ENCODE results near the gene FEV.

FEV gene

GRCh38 chr2:218981390-218981880 is 3.5 kb downstream of the FEV start:
- H3K9me3 ChIP-seq (ENCODE audit: insufficient read depth, low read length), result no peaks in the 10 kb centered on the region
- DNase-seq (ENCODE audit: low read depth, low spot score), result no peak
- peaks cover 22% of the 10 kb centered on the region for H3K4me1 ChIP-seq (ENCODE audit: insufficient read depth, insufficient read length)
- H3K36me3 ChIP-seq (ENCODE audit: insufficient read depth, insufficient read length, low read length), result no peaks in the 10 kb centered on the region
- no peak for TF ChIP-seq SUZ12 (IDR thresholded peaks at IDR 0.05; ENCODE audit: extremely low read depth, insufficient read depth, insufficient read length)
- no peak for TF ChIP-seq ZNF274 (IDR thresholded peaks at IDR 0.05; ENCODE audit: low read depth, low read length)
- TF ChIP-seq YY1 (IDR thresholded peaks at IDR 0.05; ENCODE audit: insufficient read depth, insufficient read length), result no peak
- H3K27me3 ChIP-seq (ENCODE audit: insufficient read depth, insufficient read length), result peaks cover 91% of the 10 kb centered on the region
- H3K4me3 ChIP-seq (ENCODE audit: insufficient read length, low read depth), result peak overlapping the region; percentile 29
- no peak overlapping the region for H3K9ac ChIP-seq (ENCODE audit: insufficient read length, low read depth)

GRCh38 chr2:218980735-218981389 is 4.1 kb downstream of the FEV start:
- TF ChIP-seq YY1 (IDR thresholded peaks at IDR 0.05; ENCODE audit: insufficient read depth, insufficient read length) (no peak), ZNF274 (IDR thresholded peaks at IDR 0.05; ENCODE audit: low read depth, low read length) (no peak), SUZ12 (IDR thresholded peaks at IDR 0.05; ENCODE audit: extremely low read depth, insufficient read depth, insufficient read length) (no peak)
- Histone ChIP-seq H3K4me1 (ENCODE audit: insufficient read depth, insufficient read length) (peaks cover 22% of the 10 kb centered on the region), H3K36me3 (ENCODE audit: insufficient read depth, insufficient read length, low read length) (no peaks in the 10 kb centered on the region), H3K27me3 (ENCODE audit: insufficient read depth, insufficient read length) (peaks cover 91% of the 10 kb centered on the region), H3K9ac (ENCODE audit: insufficient read length, low read depth) (no peak overlapping the region), H3K4me3 (ENCODE audit: insufficient read length, low read depth) (peak overlapping the region; percentile 22), H3K9me3 (ENCODE audit: insufficient read depth, low read length) (no peaks in the 10 kb centered on the region)
- no peak for DNase-seq (ENCODE audit: low read depth, low spot score)

GRCh38 chr2:218979846-218980734 is 4.9 kb downstream of the FEV start:
- Histone ChIP-seq H3K4me3 (ENCODE audit: insufficient read length, low read depth) (no peak overlapping the region), H3K4me1 (ENCODE audit: insufficient read depth, insufficient read length) (peaks cover 22% of the 10 kb centered on the region), H3K27me3 (ENCODE audit: insufficient read depth, insufficient read length) (peaks cover 92% of the 10 kb centered on the region), H3K9me3 (ENCODE audit: insufficient read depth, low read length) (no peaks in the 10 kb centered on the region), H3K36me3 (ENCODE audit: insufficient read depth, insufficient read length, low read length) (no peaks in the 10 kb centered on the region), H3K9ac (ENCODE audit: insufficient read length, low read depth) (peak overlapping the region; percentile 53)
- TF ChIP-seq ZNF274 (IDR thresholded peaks at IDR 0.05; ENCODE audit: low read depth, low read length) (no peak), YY1 (IDR thresholded peaks at IDR 0.05; ENCODE audit: insufficient read depth, insufficient read length) (no peak), SUZ12 (IDR thresholded peaks at IDR 0.05; ENCODE audit: extremely low read depth, insufficient read depth, insufficient read length) (peak; percentile 30)
- peak; percentile 87 for DNase-seq (ENCODE audit: low read depth, low spot score)

GRCh38 chr2:218975060-218975777 is 9.8 kb downstream of the FEV start:
- DNase-seq (ENCODE audit: low read depth, low spot score), result no peak
- no peak for TF ChIP-seq SUZ12 (IDR thresholded peaks at IDR 0.05; ENCODE audit: extremely low read depth, insufficient read depth, insufficient read length)
- TF ChIP-seq YY1 (IDR thresholded peaks at IDR 0.05; ENCODE audit: insufficient read depth, insufficient read length), result no peak
- TF ChIP-seq ZNF274 (IDR thresholded peaks at IDR 0.05; ENCODE audit: low read depth, low read length), result no peak
- Histone ChIP-seq H3K4me1 (ENCODE audit: insufficient read depth, insufficient read length) (peaks cover 6% of the 10 kb centered on the region), H3K9me3 (ENCODE audit: insufficient read depth, low read length) (no peaks in the 10 kb centered on the region), H3K9ac (ENCODE audit: insufficient read length, low read depth) (no peak overlapping the region), H3K27me3 (ENCODE audit: insufficient read depth, insufficient read length) (peaks cover 69% of the 10 kb centered on the region), H3K4me3 (ENCODE audit: insufficient read length, low read depth) (no peak overlapping the region), H3K36me3 (ENCODE audit: insufficient read depth, insufficient read length, low read length) (no peaks in the 10 kb centered on the region)

- Histone ChIP-seq H3K9me3 (ENCODE audit: insufficient read depth, low read length) (no peaks in the 10 kb centered on the region), H3K9ac (ENCODE audit: insufficient read length, low read depth) (no peak overlapping the region), H3K36me3 (ENCODE audit: insufficient read depth, insufficient read length, low read length) (no peaks in the 10 kb centered on the region), H3K27me3 (ENCODE audit: insufficient read depth, insufficient read length) (peaks cover 37% of the 10 kb centered on the region), H3K4me3 (ENCODE audit: insufficient read length, low read depth) (no peak overlapping the region), H3K4me1 (ENCODE audit: insufficient read depth, insufficient read length) (peaks cover 4% of the 10 kb centered on the region)
- TF ChIP-seq SUZ12 (IDR thresholded peaks at IDR 0.05; ENCODE audit: extremely low read depth, insufficient read depth, insufficient read length), result no peak
- TF ChIP-seq ZNF274 (IDR thresholded peaks at IDR 0.05; ENCODE audit: low read depth, low read length), result no peak
- TF ChIP-seq YY1 (IDR thresholded peaks at IDR 0.05; ENCODE audit: insufficient read depth, insufficient read length), result no peak
- no peak for DNase-seq (ENCODE audit: low read depth, low spot score)
Observed at GRCh38 chr2:218970894-218971293, 14.1 kb downstream of the FEV start.

GRCh38 chr2:218964041-218964771 is 20.8 kb downstream of the FEV start:
- no peak for DNase-seq (ENCODE audit: low read depth, low spot score)
- Histone ChIP-seq H3K4me3 (ENCODE audit: insufficient read length, low read depth) (no peak overlapping the region), H3K9ac (ENCODE audit: insufficient read length, low read depth) (peak overlapping the region; percentile 46), H3K9me3 (ENCODE audit: insufficient read depth, low read length) (no peaks in the 10 kb centered on the region), H3K27me3 (ENCODE audit: insufficient read depth, insufficient read length) (peaks cover 36% of the 10 kb centered on the region), H3K36me3 (ENCODE audit: insufficient read depth, insufficient read length, low read length) (no peaks in the 10 kb centered on the region), H3K4me1 (ENCODE audit: insufficient read depth, insufficient read length) (peaks cover 13% of the 10 kb centered on the region)
- TF ChIP-seq ZNF274 (IDR thresholded peaks at IDR 0.05; ENCODE audit: low read depth, low read length) (no peak), SUZ12 (IDR thresholded peaks at IDR 0.05; ENCODE audit: extremely low read depth, insufficient read depth, insufficient read length) (no peak), YY1 (IDR thresholded peaks at IDR 0.05; ENCODE audit: insufficient read depth, insufficient read length) (no peak)
